GM12878 (cell line): ENCODE results near the gene EPN3. TPM values are rescaled to one million over a fixed set of nuclear protein-coding genes. Genes with fewer than 3 reads are reported as not detected.
A peak's percentile ranks its signal among the peaks of the same experiment; 100 is the strongest.

Source experiments
- BRCA1 ChIP-seq: IDR thresholded peaks from 2 replicates; pipeline ENCODE4 v1.6.1; 2011; ENCODE audit warnings: low read depth, low read length, improper control_type of control experiment
- CEBPB ChIP-seq, 2 experiments: fragments of 150-350 bp in 1 of 2; IDR thresholded peaks; 2 replicates each; pipeline ENCODE4 v1.6.1; 2012 to 2014; ENCODE audit warnings: low read depth in 2 of 2, low read length in 2 of 2, borderline replicate concordance in 1 of 2, inconsistent platforms in 1 of 2
- CEBPZ ChIP-seq: fragments of 150-350 bp; IDR thresholded peaks from 2 replicates; pipeline ENCODE4 v1.6.1; 2016; ENCODE audit warnings: low read depth, low read length
- DPF2 ChIP-seq: fragments of 450-650 bp; IDR thresholded peaks from 2 replicates; pipeline ENCODE4 v1.6.1; 2017; ENCODE audit warnings: mild to moderate bottlenecking
- JUND ChIP-seq: IDR thresholded peaks from 2 replicates; pipeline ENCODE4 v1.6.1; 2012; ENCODE audit warnings: low read depth, mild to moderate bottlenecking, low read length, improper control_type of control experiment, moderate library complexity
- MLLT1 ChIP-seq: fragments of 450-650 bp; IDR thresholded peaks from 2 replicates; pipeline ENCODE4 v1.6.1; 2016; ENCODE audit warnings: mild to moderate bottlenecking
- NR2F1 ChIP-seq: fragments of 450-650 bp; conservative IDR thresholded peaks from 2 replicates; pipeline ENCODE4 v1.6.1; 2017; ENCODE audit warnings: mild to moderate bottlenecking
- PBX3 ChIP-seq: IDR thresholded peaks from 2 replicates; pipeline ENCODE4 v1.6.1; 2011; ENCODE audit warnings: mild to moderate bottlenecking, low read depth, low read length, moderate library complexity; ENCODE audit not compliant: insufficient replicate concordance
- POLR2A ChIP-seq: IDR thresholded peaks from 2 replicates; pipeline ENCODE4 v1.6.1; 2011; ENCODE audit warnings: low read depth, mild to moderate bottlenecking, low read length
- SIX5 ChIP-seq: IDR thresholded peaks from 2 replicates; pipeline ENCODE4 v1.6.1; 2011; ENCODE audit warnings: mild to moderate bottlenecking, low read depth, low read length, moderate library complexity; ENCODE audit not compliant: severe bottlenecking
- SMC3 ChIP-seq: IDR thresholded peaks from 2 replicates; pipeline ENCODE4 v1.6.1; 2011; ENCODE audit warnings: low read length, improper control_type of control experiment, borderline replicate concordance
- STAT3 ChIP-seq: IDR thresholded peaks from 2 replicates; pipeline ENCODE4 v1.6.1; 2011; ENCODE audit warnings: low read depth, low read length, improper control_type of control experiment
- TAF1 ChIP-seq: IDR thresholded peaks from 2 replicates; pipeline ENCODE4 v1.6.1; 2011; ENCODE audit warnings: mild to moderate bottlenecking, low read depth, low read length, borderline replicate concordance
- ZNF274 ChIP-seq: IDR thresholded peaks from one replicate; pipeline ENCODE4 v1.8.0; 2011; ENCODE audit not compliant: insufficient read length, insufficient read depth
- polyA plus RNA-seq, 11 experiments: library from polyadenylated mRNA; depleted of rRNA in 4 of 11; unstranded in 6 of 11; stranded (reverse) in 5 of 11; fragments of >200 nt; fragmentation: Nextera tagmentation in 4 of 11; fragmentation: Illumina TruSeq in 1 of 11; extraction: Ambion mirVana in 4 of 11; extraction: Trizol in 1 of 11; gene quantifications; 1 replicate in 1 of 11; 2 replicates in 10 of 11; pipeline versions ENCODE4 v1.2.1 to v1.2.3, GENCODE V29; 2011 to 2016; ENCODE audit warnings: inconsistent platforms in 2 of 11, missing spikeins in 2 of 11, low read depth in 1 of 11
- total RNA-seq, 4 experiments: library from RNA; depleted of rRNA in 3 of 4; stranded (reverse); fragments of >200 nt in 3 of 4; fragmentation: Illumina TruSeq in 1 of 4; extraction: Trizol in 1 of 4; gene quantifications; 2 replicates each; pipeline versions ENCODE4 v1.2.1 to v1.2.3, GENCODE V29; 2013 to 2021

Gene EPN3
- total and polyA plus RNA-seq, 10 of the 15 experiments (the other 5 are each of a cell fraction or from before 2014, with no cell fraction given): 0.04 to 0.07 TPM; not detected in 8

- TF ChIP-seq CEBPZ (no peak), NR2F1 (peak; percentile 60), MLLT1 (no peak), TAF1 (no peak), POLR2A (no peak), SIX5 (no peak), DPF2 (no peak), ZNF274 (no peak), SMC3 (no peak), STAT3 (no peak), PBX3 (no peak), JUND (peak; percentile 66; the same call in 1 of the 2 replicates), BRCA1 (no peak), CEBPB (IDR thresholded peaks at IDR 0.05; ENCODE audit: borderline replicate concordance in 1 of 2, low read depth in 2 of 2, low read length in 2 of 2) (no peak)
Observed at GRCh38 chr17:50511058-50511457, 21.5 kb upstream of the EPN3 start (continued).
